ENCODE data around the gene ANKRD36.
"Not testable (repeated sequence)": the region's sequence is repeated elsewhere in the genome, so short reads cannot be mapped to it uniquely, and the experiment has no call there.

ANKRD36 gene

DNA sequence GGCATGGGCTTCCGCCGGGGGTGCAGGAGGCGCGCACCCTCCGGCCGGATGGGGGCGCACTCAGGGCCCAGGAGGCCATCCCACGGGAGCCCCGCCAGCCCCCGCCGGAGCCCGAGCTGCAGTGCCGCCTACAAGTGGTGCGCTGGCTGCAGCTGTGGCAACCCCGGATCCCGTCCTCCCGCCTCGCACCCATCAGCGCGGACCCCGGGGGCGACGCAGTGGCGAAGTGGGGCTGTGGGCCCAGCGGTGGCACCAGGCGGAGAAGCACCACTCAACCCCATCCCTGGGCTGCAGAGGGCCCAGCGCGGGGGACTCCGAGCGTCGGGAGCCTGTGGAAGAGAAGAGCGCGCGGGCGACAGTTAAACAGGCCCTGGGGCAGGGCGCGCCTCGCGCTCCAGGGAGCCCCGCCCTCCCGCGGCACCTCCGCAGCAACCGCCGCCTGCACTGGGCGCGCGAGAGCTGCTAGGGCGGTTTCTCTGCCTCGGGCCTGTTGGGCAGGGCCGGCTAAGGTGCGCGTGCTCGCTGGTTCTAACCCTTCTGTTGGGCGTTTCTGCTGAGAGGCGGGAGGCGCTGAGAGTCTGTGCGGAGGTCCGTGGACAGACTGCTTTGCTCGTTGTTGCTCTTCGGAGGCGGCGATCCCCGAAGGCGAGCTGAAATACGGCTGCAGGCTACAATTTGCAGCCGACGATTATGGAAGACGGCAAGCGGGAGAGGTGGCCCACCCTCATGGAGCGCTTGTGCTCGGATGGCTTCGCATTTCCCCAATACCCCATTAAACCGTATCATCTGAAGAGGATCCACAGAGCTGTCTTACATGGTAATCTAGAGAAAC lies at the start of gene ANKRD36:
TSS of gene ANKRD36 (plus strand) at position 104 of the 832 bp plus-strand sequence. CDS start at position 691, 587 bp downstream.
- DNase-seq = not testable (repeated sequence)

DNA sequence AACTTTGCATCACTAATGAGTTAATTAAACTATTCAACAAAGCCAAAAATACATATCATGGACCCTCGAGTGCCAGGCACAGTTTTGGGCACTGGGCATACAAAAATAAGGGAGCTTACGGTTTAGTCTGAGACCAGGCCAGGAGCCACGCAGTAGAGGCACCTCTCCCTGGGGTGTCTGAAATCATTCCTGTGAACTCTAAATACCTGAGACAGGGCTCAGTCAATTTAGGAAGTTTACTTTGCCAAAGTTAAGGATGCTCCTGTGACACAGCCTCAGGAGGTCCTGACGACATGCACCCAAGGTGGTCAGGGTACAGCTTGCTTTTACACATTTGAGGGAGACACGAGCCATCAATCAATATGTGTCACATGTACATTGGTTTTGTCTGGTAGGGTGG lies 46.9 kb upstream of the ANKRD36 start:
- not testable (repeated sequence) for DNase-seq

DNA sequence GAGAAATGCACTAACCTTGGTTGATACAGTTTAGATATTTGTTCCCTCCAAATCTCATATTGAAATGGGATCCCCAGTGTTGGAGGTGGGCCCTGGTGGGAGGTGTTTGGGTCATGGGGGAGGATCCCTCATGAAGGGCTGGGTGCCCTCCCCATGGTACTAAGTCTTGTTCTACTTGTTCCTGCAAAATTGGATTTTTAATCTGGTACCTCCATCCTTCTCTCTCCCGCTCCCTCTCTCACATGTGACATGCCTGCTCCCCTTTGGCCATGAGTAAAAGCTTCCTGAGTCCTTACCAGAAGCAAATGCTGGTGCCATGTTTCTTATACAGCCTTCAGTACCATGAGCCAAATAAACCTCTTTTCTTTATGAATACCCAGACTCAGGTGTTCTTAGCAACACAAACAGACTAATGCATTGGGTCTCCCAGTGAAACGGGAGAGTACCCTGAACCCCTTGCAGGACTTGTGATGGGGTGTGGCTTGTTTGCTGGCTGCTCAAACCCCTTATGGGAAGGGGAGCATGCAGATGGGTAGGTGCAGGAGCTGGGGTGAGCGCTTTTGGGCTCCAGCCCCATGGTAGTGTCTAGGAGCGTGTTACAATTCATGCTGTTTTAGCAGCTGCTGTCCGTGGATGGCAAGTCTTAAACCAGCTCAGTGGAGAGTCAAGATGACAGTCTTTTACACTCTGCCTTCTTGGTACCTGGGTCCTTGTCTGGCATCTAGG lies 45.5 kb upstream of the ANKRD36 start:
- no peak for DNase-seq

DNA sequence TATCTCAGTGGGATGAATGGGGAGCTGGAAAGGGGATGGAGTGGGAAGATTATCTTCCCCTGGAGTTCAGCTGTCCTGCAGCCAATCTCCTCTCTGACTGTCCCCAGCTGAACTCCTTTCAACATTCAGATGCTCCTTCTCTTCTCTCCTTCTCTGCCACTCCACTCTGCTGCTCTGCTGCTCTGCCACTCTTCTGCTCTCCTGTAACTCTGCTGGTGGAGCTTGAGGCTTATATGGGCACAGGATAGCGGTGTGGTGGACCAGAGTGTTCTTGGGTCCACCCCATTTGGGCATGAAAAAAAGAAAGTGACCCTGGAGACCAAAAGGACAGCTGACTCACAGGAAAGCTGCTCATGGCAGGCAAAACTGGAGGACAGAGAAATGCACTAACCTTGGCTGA lies 44.9 kb upstream of the ANKRD36 start:
- no peak for DNase-seq

DNA sequence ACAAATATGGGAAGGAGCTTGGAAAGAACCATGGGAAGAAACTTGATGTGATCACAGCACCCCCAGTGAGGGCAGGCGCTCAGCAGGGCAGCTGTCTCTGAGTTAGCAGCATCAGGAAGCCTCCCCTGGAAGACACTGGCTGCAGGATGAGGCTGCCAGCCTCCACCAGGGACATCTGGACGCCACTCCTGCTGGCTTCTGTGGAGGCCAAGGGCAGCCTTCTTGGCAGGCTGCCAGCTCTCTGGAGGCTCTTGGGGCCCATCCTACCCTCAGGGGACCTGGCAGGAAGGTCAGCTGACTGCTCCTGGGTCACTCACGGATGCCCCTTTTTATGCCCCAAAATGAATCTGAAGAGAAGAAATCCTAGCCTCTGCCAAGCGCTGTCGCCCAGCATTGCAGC lies 44.2 kb upstream of the ANKRD36 start:
- DNase-seq = not testable (repeated sequence)

DNA sequence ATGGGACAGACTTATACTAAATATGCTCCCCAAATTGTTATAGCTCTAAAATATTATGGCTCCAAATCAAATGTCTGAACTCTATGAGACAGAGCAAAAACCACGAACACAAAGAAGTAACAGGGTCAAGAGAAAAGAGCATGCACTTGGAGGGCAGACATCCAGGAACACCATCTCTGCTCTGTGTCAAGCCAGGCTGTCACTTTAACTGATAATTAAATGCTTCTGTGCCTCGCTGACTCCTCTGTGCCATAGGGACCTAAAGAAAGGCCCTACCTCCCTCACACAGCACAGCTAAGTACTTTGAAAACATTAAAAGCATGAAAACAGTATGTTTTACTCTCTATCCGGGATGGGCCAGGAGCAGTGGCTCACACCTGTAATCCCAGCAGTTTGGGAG lies 42.0 kb upstream of the ANKRD36 start:
- not testable (repeated sequence) for DNase-seq

DNA sequence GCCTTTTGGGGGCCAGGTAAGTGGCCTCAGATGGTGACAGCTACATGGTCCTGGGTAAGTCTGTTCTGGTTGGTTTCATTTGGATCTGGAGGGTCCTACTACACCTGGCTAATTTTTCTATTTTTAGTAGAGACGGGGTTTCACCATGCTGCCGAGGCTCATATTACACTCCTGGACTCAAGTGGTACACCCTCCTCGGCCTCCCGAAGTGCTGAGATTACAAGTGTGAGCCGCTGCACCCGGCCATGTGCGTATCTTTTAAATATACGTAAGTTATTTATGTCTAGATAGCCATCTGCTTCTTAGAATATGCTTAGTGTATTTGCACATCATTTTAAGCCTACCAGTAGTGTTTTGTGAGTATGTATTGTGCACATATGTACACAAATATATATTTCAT lies 35.7 kb upstream of the ANKRD36 start:
- DNase-seq = not testable (repeated sequence)

DNA sequence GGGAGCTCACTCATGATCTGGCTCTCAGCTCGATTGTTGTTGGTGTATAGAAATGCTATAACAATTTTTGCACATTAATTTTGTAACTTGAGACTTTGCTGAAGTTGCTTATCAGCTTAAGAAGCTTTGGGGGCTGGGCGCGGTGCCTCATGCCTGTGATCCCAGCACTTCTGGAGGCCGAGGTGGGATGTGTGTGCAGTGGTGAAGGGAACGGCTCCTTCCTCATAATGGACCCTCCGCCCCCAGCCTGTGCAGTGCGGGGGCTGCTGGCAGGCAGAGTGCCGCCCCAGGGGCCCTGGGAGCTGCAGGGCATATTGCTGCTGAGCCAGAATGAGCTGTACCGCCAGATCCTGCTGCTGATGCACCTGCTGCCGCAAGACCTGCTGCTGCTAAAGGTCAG lies 32.1 kb upstream of the ANKRD36 start:
- not testable (repeated sequence) for DNase-seq

DNA sequence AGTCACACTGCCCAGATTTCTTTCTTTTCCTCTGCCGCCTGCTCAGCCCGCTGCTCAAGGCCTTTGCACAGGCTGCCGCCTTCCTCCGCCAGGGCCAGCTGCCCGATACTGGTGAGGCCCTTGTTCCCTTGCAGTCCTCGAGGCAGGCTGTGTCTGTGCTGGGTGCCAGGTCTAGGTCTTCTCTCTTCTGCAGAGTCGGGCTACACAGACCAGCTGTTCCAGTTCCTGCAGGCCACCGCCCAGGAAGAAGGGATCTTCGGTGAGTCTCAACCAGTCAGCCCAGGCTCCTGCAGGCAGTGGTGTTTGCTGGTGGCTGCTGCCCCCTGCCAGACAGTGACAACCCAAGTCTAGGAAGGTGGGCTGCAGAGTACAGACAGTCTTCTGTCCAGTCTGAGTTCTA lies 30.7 kb upstream of the ANKRD36 start:
- DNase-seq = not testable (repeated sequence)

DNA sequence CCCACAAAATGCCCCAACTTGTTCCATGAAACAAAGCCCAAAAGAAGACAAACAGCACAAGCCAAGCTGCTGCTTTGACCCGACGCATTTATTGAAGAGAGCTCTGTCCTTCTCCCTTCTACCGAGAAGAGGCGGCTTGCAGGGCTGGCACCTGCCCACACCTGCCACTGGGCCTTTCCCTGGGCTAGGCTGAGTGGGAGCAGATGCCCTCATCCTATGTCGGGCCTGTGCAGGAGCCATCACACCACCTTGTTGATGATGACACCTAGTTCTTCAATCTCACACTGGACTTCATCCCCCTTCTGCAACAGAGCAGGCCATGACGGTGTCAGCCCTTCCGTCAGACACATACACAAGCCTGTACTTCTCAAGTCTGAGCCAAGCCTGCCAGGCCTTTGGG lies 29.4 kb upstream of the ANKRD36 start:
- not testable (repeated sequence) for DNase-seq

DNA sequence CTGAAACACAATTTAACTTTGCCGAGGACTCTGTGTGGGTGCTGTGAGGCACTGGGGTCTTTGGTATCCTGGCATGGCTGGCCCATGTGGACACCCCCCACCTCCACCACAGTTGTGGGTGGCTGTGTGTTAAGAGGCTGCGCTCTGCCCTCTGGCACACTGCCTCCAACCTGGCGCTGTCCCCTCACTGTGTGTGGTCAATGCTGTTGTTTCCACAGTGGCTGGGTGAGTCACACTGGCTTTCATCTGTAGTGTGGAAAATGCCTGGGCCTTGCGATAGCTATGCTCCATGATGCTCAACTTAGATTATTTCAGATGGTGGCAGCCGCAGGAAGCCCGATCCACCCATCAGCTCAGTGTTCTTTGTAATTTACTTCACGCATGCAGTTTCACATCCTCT lies 27.9 kb upstream of the ANKRD36 start:
- not testable (repeated sequence) for DNase-seq

DNA sequence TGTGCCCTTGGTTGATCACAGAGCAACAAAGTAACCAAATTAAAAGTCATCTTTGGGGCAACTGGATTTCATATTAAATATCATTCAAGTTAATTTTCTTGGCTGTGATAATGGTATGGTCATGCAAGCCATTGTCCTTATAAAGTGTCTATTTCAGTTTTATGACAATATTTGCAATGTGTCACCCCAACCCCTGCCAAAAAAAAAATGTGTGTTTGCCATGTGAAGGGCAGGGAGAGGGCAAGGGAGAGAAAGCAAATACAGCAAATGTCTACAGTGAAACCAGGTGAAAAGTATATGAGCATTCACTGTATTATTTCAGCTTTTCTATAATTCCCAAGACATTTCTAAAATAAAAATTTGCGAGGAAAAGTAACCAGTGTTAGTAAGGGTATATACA lies 24.2 kb upstream of the ANKRD36 start:
- not testable (repeated sequence) for DNase-seq

DNA sequence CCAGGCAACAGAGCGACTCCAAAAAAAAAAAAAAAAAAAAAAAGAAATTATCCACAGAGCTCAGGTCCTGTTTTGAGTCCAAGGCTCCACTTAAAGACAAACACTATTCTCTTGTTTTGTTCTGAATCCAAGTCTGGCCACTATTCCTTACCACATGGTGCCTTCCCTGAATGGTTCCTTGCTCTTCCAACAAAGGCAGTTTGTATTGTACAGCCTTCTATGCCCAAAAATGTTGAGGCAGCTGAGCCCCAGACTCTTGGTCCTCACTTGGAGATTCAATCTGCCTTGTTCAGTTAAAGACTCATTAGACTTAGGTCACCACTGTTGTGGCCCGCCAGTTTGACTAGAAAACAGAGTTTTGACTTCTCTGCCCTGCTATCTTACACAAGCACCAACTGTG lies 20.0 kb upstream of the ANKRD36 start:
- DNase-seq = not testable (repeated sequence)

DNA sequence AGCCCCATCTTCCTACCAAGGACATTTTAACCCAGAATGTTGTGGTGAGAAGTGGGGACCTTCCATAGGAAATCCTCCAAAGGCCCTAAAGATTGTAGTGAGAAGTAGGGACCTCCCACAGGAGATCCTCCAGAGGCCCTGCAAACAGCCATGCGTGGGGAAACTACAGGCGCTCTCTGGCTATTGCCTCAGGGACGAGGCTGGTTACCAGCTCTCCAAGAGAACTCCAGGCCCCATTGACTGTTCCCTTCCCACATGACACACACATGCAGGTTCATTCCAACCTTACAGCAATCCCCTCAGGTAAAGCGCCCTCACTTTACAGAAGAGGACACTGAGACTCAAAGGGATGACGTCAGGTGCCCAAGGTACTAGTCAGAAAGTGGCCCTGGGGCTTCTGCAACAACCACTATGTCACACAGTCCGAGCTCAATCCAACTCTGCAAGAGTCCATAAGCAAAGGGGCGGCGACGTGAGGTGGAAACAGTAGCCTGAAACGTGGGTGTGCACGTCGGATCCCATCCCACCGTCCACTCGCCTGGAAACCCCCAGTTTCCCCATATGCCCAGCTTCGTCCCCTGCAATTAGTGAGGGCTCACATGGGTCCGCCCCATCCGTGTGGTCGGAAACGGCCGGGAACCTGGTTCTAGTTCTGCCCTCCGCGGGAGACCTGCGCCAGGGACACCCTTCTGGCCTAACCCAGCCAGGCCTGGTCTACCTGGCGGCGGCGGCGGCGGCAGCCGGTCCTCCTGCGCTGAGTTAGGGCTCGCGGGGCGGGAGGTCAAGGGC lies 18.8 kb upstream of the ANKRD36 start:
- DNase-seq = not testable (repeated sequence)

DNA sequence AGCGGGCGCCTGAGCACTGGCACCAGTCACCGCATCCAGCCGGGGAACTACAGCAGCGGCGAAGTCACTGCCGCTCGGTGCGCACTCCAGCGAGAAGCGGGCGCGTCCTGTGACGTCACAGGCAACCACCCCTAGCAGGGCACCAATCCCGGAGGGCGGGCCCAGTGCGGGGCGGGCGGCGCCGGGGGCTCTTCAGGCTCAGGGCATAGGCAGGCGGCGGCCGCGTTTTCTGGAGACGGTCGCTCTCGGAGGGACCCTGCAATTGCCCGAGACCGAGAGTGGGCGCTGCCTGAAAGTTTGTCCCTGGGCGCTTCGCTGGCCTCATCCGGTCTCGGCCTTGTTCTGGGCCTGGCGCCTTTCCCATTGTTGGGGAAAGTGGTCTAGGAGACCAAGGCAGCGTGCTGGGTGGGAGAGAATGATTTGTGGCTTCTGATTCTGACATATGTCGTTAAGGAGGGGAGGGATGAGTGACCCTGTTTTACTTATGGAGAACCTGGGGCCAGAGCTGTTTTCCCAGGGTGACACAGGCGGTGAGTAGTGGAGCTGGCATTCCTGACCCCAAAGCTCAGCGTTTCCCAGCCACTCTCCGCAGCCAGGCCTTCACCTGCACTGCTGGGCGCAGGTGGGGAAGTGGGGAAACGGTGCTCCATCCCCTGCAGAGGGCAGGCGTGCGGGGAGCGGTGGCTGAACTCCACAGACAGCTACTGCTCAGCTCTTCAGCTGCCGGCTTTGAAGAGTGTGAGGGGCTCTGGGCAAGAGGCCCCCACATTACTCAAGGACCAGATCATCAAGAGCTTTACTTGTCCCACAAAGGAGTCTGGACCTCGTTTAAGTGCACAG lies 18.0 kb upstream of the ANKRD36 start, which contains the start of gene FAHD2B:
TSS of gene FAHD2B (minus strand) at position 111 of the 840 bp plus-strand sequence. CDS start 3,176 bp downstream, outside the sequence.
- DNase-seq = peak; percentile 34 to 71

DNA sequence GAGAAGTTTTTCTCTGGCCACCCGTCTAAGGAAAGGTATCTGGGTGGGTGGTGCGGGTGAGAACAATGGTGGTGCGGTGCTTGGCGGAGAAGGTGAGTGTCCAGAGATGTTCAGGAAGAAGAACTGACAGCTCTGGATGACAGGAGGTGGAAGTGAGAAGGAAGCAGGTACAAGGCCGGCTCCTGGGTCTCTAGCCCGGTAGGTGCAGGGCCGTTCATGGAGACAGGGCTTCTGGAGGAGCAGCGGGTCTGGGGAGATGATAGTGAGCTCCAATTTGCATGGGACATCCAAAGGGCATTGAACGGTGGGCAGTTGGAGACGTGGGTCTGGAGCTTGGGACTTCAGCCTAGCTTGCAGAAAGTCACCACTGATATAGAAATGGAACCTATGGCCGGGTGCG lies 17.3 kb upstream of the ANKRD36 start:
- no peak for DNase-seq

DNA sequence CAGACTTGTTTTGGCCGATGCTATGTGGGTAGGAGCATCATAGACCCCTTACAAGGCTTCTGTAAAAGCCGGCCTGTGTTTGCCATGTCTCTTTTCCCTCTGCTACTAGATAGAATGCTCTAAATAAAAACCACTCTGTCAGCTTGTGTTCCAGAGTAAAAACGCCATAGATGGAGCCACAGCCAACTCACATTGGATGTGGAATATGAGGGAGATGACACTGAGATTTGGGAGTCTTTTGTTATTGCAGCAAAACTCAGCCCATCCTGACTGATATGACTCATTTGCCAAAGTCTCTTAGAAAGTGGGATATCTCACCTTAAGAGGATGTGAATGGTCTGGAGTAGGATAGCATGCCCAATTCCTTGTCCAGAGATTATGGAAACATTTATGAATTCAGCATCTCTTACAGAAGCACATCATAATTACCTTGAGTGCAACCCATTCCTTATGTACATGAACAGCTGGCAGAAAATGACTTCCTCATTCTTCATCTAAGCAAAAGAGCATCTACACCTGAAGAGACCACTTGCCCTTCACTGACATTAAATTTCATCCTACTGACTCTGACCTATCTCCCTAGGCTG lies 14.1 kb upstream of the ANKRD36 start:
- DNase-seq = not testable (repeated sequence)

DNA sequence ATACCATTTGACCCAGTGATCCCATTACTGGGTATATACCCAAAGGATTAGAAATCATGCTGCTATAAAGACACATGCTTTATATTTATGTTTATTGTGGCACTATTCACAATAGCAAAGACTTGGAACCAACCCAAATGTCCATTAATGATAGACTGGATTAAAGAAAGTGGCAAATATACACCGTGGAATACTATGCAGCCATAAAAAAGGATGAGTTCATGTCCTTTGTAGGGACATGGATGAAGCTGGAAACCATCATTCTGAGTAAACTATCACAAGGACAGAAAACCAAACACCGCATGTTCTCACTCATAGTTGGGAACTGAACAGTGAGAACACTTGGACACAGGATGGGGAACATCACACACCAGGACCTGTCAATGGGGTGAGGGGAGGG lies 6.1 kb upstream of the ANKRD36 start:
- DNase-seq = not testable (repeated sequence)

DNA sequence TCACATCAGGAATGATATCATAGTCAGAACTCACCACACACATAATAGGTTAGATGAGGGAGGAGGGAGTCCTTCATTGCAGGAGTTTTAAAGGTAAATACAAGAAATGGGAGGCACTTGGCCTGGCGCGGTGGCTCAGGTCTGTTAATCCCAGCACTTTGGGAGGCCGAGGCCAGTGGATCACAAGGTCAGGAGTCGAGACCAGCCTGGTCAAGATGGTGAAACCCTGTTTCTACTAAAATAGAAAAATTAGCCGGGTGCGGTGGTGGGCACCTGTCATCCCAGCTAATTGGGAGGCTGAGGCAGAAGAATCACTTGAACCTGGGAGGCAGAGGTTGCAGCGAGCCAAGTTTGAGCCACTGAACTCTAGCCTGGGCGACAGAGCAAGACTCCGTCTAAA lies 1.7 kb upstream of the ANKRD36 start:
- DNase-seq = not testable (repeated sequence)

DNA sequence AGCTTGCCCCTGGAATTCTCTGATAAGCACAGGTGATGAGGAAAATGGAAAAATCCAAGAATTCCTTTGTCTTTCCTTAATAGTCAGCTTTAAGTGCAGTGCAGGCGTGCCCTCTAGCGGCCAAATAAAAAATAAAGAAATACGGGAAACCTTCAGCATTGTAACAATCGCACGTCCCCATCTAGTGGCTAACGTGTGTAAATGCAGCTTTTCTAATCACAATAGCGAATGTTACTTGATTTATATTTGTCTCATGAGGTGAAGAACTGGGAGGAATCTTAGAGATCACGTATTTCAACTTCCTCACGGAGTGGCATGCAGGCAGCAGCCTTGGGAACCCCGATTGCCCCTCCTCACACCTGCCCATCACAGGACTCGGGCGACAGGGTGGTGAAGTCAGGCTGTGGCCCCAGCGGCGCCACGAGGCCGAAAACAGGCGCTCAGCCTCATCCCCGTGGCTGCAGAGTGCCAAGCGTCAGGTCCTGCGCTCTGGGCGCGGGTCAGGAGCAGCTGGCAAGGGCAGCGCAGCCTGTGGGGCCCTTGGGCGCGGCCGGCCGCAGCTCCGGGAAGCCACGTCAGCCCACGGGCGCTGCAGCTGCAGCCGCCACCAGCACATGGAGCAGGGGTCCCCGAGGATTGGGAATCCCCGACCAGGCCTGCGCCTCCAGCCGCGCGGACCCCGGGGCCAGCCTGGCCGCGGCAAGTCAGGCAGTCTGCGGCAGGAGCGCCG lies 468 bp upstream of the ANKRD36 start:
- DNase-seq = not testable (repeated sequence)

DNA sequence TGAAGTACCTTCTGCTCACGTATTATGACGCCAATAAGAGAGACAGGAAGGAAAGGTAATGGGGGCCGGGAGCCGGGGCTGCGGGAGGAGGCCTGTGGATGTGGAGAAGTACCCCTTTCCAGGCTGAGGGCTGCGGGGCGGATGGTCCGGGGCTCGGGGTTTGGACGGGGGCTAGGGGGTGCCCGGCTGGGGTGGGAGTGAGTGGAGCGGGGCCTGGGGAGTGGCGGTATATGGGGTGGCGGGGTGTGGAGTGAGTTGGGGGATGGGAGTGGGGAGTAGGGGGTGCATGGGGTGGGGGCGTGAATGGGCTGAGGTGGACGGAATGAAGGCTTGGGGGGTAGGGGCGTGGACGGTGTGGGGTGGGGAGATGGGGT lies 916 bp downstream of the ANKRD36 start:
- not testable (repeated sequence) for DNase-seq

Measured in NCI-H1930 (cell line).